ENCODE data around the gene MGAT4A. TPM values are rescaled to one million over a fixed set of nuclear protein-coding genes. Genes with fewer than 3 reads are reported as not detected.
"Not testable (repeated sequence)": the region's sequence is repeated elsewhere in the genome, so short reads cannot be mapped to it uniquely, and the experiment has no call there.

MGAT4A gene
- total RNA-seq, 1 donor from 2014 or later: 8.0 TPM

DNA sequence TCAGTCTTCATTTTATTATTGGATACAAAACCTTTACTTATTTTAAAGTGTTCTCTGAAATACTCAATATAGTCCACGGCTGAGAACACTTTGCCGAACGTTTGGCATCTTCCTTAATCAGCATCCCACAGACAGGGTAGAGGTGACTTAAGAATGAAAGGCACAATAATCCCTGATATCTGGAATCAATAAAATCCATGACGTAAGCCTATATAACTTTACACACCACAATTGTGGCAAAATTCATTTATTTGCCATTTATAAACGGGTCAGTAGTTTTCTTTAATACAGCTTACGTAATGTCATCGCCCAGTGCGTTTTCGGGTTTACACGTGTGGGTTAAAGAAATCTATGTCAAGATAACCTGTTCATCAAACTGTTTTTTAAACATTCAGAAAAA, 1.3 kb downstream of the MGAT4A start:
- peak overlapping the region; percentile 82 to 84 for H3K4me3 ChIP-seq
- TF ChIP-seq, protein P1, sequence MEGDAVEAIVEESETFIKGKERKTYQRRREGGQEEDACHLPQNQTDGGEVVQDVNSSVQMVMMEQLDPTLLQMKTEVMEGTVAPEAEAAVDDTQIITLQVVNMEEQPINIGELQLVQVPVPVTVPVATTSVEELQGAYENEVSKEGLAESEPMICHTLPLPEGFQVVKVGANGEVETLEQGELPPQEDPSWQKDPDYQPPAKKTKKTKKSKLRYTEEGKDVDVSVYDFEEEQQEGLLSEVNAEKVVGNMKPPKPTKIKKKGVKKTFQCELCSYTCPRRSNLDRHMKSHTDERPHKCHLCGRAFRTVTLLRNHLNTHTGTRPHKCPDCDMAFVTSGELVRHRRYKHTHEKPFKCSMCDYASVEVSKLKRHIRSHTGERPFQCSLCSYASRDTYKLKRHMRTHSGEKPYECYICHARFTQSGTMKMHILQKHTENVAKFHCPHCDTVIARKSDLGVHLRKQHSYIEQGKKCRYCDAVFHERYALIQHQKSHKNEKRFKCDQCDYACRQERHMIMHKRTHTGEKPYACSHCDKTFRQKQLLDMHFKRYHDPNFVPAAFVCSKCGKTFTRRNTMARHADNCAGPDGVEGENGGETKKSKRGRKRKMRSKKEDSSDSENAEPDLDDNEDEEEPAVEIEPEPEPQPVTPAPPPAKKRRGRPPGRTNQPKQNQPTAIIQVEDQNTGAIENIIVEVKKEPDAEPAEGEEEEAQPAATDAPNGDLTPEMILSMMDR (IDR thresholded peaks at IDR 0.05): no peak
- intact Hi-C loops (cut with DNase I): loop anchor here (2.0 to 5.0 kb wide), 4 partner anchors 29 to 93 kb away; no protein-coding TSS in a partner anchor
- DNase-seq (ENCODE audit: low spot score in 2 of 2): no peak
- peak overlapping the region in 1 of 2 donors; percentile 73 for H3K27ac ChIP-seq
- no peaks in the 10 kb centered on the region for H3K27me3 ChIP-seq
- no peaks in the 10 kb centered on the region for H3K9me3 ChIP-seq
- no peaks in the 10 kb centered on the region for H3K36me3 ChIP-seq
- H3K4me1 ChIP-seq: peaks cover 4 to 14% of the 10 kb centered on the region in 2 donors

DNA sequence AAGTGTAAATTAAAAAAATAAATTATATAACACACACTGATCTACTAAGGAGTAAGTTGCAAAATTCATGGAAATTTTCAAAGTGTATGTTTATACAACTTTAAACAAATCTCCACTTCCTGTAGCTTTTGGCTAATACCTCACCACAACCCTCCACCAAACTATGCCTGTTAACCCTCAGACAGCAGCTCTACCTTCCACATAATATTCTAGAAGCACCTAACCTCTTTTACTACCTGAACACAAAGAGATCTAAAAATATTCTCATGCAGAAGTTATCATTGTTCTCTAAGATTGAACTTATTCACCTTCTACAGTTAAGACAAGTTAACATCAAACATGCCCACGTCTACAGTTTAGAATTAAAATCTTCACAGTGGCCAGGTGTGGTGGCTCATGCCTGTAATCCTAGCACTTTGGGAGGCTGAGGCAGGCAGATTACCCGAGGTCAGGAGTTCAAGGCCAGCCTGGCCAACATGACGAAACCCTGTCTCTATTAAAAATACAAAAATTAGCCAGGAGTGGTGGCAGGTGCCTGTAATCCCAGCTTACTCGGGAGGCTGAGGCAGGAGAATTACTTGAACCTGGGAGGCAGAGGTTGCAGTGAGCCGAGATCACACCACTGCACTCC, 2.7 kb downstream of the MGAT4A start:
- DNase-seq (ENCODE audit: low spot score in 2 of 2); intact Hi-C loops (cut with DNase I); H3K9me3 ChIP-seq; H3K36me3 ChIP-seq; H3K27me3 ChIP-seq: not testable (repeated sequence)
- Histone ChIP-seq H3K4me3 (peak overlapping the region in 1 of 2 donors; percentile 22), H3K4me1 (peaks cover 4 to 14% of the 10 kb centered on the region in 2 donors), H3K27ac (peak overlapping the region in 1 of 2 donors; percentile 45)

DNA sequence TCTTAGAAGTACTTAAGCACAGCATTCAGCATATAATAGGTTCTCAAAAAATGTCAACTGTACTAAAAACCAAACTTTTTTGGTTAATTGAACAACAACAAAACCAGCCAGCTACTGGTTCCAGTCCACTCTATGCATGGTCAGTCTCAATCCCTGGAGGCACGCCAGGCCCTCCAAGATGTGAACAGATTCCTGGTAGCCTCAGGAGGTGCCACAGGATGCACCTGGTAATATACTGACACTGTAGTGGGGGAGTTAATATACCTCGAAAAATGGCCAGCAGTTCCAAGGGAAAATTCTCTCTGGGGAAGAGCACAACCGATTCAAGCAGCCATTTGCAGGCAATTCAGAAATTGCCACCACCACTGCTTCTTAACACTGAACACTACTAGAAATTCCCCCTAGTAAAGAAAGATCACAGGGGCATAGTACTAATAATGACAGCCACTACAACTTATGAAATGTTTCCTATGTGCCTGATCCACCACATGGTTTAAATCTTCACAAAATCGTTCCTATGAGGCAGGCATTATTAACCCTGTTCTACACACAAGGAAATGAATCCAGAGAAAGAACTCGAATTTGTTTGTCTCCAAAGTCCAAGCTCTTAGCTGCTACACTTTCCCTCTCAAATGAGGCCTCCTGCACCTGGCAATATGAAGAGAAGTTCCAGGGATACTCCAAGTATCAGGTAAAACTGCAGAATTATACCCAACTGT, 3.4 kb downstream of the MGAT4A start:
- no peak for DNase-seq (ENCODE audit: low spot score in 2 of 2)
- peaks cover 4 to 14% of the 10 kb centered on the region in 2 donors for H3K4me1 ChIP-seq
- TF ChIP-seq, protein P1 (IDR thresholded peaks at IDR 0.05): no peak
- intact Hi-C loops (cut with DNase I): no loop called here
- no peaks in the 10 kb centered on the region for H3K27me3 ChIP-seq
- peaks cover 0 to 8% of the 10 kb centered on the region in 2 donors for H3K36me3 ChIP-seq
- H3K4me3 ChIP-seq: no peak overlapping the region
- no peaks in the 10 kb centered on the region for H3K9me3 ChIP-seq
- peak overlapping the region in 1 of 2 donors; percentile 45 for H3K27ac ChIP-seq

DNA sequence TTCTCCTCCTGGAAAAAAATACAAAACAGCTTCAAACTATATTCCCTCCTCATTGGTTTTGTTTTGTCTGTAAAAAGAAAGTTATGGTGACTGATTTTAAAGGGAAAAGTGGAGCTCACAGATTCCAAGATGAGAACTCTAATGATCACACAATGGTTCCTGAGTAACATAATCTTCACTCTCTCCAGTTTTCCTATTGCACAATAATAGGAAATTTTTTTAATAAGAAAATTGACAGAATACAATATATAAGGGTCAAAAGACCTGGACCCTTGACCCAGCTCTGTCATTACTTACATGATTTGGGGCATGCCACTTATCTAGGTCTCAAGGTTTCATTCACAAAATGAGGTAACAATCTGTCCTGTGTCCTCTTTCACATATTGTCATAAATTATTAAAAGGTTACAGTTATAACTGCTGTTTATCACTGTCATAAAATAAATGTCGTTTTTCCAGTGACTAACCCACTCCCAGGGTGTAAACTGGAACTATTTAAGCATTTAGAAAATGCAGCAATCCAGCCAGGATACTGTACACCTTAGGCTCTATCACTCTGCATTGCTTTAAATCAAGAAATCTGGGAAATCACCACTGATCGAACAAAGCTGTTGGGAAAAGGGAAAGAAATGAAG, 4.1 kb downstream of the MGAT4A start:
- no peaks in the 10 kb centered on the region for H3K27me3 ChIP-seq
- no peak for DNase-seq (ENCODE audit: low spot score in 2 of 2)
- H3K4me3 ChIP-seq: no peak overlapping the region
- H3K27ac ChIP-seq: no peak overlapping the region
- H3K36me3 ChIP-seq: peaks cover 0 to 14% of the 10 kb centered on the region in 2 donors
- peaks cover 4 to 14% of the 10 kb centered on the region in 2 donors for H3K4me1 ChIP-seq
- TF ChIP-seq, protein P1 (IDR thresholded peaks at IDR 0.05): no peak
- intact Hi-C loops (cut with DNase I): no loop called here
- H3K9me3 ChIP-seq: no peaks in the 10 kb centered on the region

DNA sequence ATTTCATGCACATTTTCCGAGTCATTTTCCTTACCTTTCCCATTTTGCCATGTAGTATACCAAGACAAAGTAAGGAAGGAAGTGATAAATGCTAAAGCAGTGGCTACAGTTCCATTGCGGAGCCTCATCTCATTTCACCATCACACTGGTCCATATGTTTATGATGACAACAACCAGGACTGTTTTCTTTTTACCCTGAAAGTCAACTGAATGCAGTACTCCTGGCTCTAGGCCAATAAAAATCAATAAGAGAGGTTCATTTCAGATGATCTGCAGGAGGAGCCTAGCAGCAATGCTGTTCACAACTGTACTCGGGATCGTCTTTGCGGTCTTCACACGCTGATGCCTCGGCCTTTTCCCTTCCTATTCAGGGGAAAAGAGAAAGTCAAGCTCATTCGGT, 4.7 kb downstream of the MGAT4A start:
- no peak overlapping the region for H3K27ac ChIP-seq
- no peak for DNase-seq (ENCODE audit: low spot score in 2 of 2)
- H3K36me3 ChIP-seq: peaks cover 0 to 15% of the 10 kb centered on the region in 2 donors
- no peaks in the 10 kb centered on the region for H3K27me3 ChIP-seq
- intact Hi-C loops (cut with DNase I): no loop called here
- no peak overlapping the region for H3K4me3 ChIP-seq
- TF ChIP-seq, protein P1 (IDR thresholded peaks at IDR 0.05): no peak
- H3K4me1 ChIP-seq: peaks cover 1 to 14% of the 10 kb centered on the region in 2 donors
- no peaks in the 10 kb centered on the region for H3K9me3 ChIP-seq

DNA sequence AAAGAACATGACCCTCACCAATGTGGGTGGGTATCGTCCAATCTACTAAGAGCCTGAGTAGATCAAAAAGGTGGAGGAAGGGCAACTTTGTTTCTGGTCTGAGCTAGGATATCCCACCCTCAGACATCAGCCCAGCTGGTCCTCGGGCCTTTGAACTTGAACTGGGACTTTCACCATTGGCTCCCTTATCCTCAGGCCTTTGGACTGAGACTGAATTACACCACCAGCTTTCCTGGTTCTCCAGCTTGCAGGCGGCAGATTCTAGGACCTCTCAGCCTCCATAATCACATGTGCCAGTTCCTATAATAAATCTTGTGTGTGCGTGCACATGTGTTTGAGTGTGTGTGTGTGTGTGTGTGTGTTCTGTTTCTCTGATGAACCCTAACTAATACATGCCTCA, 10.6 kb downstream of the MGAT4A start:
- Histone ChIP-seq H3K4me3 (no peak overlapping the region), H3K4me1 (no peaks in the 10 kb centered on the region), H3K36me3 (peaks cover 0 to 23% of the 10 kb centered on the region in 2 donors), H3K27me3 (no peaks in the 10 kb centered on the region), H3K27ac (no peak overlapping the region), H3K9me3 (no peaks in the 10 kb centered on the region)
- intact Hi-C loops (cut with DNase I): no loop called here
- DNase-seq (ENCODE audit: low spot score in 2 of 2): no peak
- TF ChIP-seq, protein P1 (IDR thresholded peaks at IDR 0.05): no peak
